Esophagus muscularis mucosa (tissue), 4 donors: ENCODE data around the gene CUBN. TPM values are rescaled to one million over a fixed set of nuclear protein-coding genes. Genes with fewer than 3 reads are reported as not detected.

ENCODE experiments used
- DNase-seq: peaks from one replicate; pipeline ENCODE4 v3.0.0-alpha.2; 2017; ENCODE audit errors: extremely low spot score
- H3K27ac ChIP-seq, 4 donors: fragments of 200-600 bp; sonication (generic); replicated peaks in 1 of 4; 1 replicate in 3 of 4; 2 replicates in 1 of 4; pipeline ENCODE4 v1.5.1; 2016 to 2019; ENCODE audit warnings: mild to moderate bottlenecking in 1 of 4
- H3K27me3 ChIP-seq, 4 donors: fragments of 200-600 bp; sonication (generic); one replicate each; pipeline versions ENCODE4 v1.5.1 to v1.6.0; 2016 to 2019
- H3K36me3 ChIP-seq, 4 donors: fragments of 200-600 bp; sonication (generic); one replicate each; pipeline ENCODE4 v1.5.1; 2016 to 2019
- H3K4me1 ChIP-seq, 4 donors: fragments of 200-600 bp; sonication (generic); one replicate each; pipeline ENCODE4 v1.5.1; 2016 to 2019
- H3K4me3 ChIP-seq, 4 donors: fragments of 200-600 bp; sonication (generic); 1 replicate in 2 of 4; 2 replicates in 2 of 4; pipeline ENCODE4 v1.5.1; 2016 to 2019; ENCODE audit warnings: mild to moderate bottlenecking in 4 of 4, moderate library complexity in 1 of 4
- H3K9me3 ChIP-seq, 4 donors: fragments of 200-600 bp; sonication (generic); 1 replicate in 3 of 4; 2 replicates in 1 of 4; pipeline ENCODE4 v1.5.1; 2016 to 2019
- EP300 ChIP-seq: sonication (generic); formaldehyde crosslinking; IDR thresholded peaks from one replicate; pipeline ENCODE4 v1.6.1; 2017; ENCODE audit warnings: antibody characterized with exemption
- POLR2A ChIP-seq: fragments of 450-650 bp; IDR thresholded peaks from one replicate; pipeline ENCODE4 v1.6.1; 2017; ENCODE audit warnings: antibody characterized with exemption, moderate library complexity, mild to moderate bottlenecking, low read depth
- POLR2AphosphoS5 ChIP-seq, 2 donors: sonication (generic); formaldehyde crosslinking; IDR thresholded peaks; one replicate each; pipeline ENCODE4 v1.6.1; 2017; ENCODE audit warnings: antibody characterized with exemption in 2 of 2
- WGBS: methylation state at CpG from one replicate; pipeline ENCODE4 v1.1.5; 2018; 5-methylcytosine and 5-hydroxymethylcytosine counted together
- intact Hi-C: fragments of 100-400 bp; cut with DNase I; formaldehyde crosslinking; loops from one replicate; pipeline ENCODE4 v1.15.1; 2023
- total RNA-seq, 4 donors: library from RNA; depleted of rRNA; stranded (reverse); fragments of >200 nt; gene quantifications; one replicate each; pipeline versions ENCODE4 v1.1.0 to v1.2.1, GENCODE V29; 2016
- TF ChIP-seq, protein P1 (sequence below), 3 experiments: fragments of 200-600 bp in 2 of 3; fragments of 450-650 bp in 1 of 3; sonication (generic) in 2 of 3; IDR thresholded peaks; one replicate each; pipeline ENCODE4 v1.5.1; 2017 to 2019; ENCODE audit warnings: antibody characterized with exemption in 3 of 3, mild to moderate bottlenecking in 2 of 3, moderate library complexity in 1 of 3

Gene CUBN
- total RNA-seq, 4 donors from 2014 or later, result 1.3 to 4.6 (median 2.3) TPM

DNA sequence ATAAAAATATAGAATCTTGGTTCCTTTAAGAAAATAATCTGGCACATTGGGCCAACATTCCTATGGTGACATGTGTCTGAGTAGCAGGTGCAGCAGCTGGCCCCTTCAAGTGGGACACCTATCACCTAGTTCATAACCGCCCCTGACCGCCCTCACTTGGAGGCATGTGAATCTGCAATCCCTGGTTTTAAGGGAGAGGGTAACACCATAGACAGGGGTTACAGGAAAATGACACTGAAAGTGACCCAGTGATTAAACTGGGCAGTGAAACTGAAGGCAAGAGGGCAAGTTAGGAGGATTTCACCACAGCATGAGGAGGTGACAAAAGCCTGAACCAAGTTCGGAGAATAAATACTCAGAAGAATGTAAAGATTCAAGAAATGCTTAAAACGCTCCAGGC is 313.4 kb downstream of the CUBN start:
- no peak for DNase-seq
- no peak for TF ChIP-seq EP300
- TF ChIP-seq POLR2A, result no peak
- no peak for TF ChIP-seq POLR2AphosphoS5 (IDR thresholded peaks at IDR 0.05)
- TF ChIP-seq, protein P1, sequence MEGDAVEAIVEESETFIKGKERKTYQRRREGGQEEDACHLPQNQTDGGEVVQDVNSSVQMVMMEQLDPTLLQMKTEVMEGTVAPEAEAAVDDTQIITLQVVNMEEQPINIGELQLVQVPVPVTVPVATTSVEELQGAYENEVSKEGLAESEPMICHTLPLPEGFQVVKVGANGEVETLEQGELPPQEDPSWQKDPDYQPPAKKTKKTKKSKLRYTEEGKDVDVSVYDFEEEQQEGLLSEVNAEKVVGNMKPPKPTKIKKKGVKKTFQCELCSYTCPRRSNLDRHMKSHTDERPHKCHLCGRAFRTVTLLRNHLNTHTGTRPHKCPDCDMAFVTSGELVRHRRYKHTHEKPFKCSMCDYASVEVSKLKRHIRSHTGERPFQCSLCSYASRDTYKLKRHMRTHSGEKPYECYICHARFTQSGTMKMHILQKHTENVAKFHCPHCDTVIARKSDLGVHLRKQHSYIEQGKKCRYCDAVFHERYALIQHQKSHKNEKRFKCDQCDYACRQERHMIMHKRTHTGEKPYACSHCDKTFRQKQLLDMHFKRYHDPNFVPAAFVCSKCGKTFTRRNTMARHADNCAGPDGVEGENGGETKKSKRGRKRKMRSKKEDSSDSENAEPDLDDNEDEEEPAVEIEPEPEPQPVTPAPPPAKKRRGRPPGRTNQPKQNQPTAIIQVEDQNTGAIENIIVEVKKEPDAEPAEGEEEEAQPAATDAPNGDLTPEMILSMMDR (IDR thresholded peaks at IDR 0.05), result no peak
- no peaks in the 10 kb centered on the region for H3K9me3 ChIP-seq
- intact Hi-C loops, result no loop called here
- no peaks in the 10 kb centered on the region for H3K27me3 ChIP-seq
- peaks cover 0 to 3% (median 0%) of the 10 kb centered on the region in 4 donors for H3K36me3 ChIP-seq
- peak overlapping the region; percentile 70 to 88 (median 83) for H3K4me3 ChIP-seq
- peak overlapping the region in 2 of 4 donors; percentile 80 to 97 for H3K27ac ChIP-seq
- H3K4me1 ChIP-seq, result peaks cover 24 to 59% (median 48%) of the 10 kb centered on the region in 4 donors
- WGBS, result 54% methylated on average over 4 of the region's 4 CpGs

- peaks cover 0 to 3% (median 0%) of the 10 kb centered on the region in 4 donors for H3K36me3 ChIP-seq
- intact Hi-C loops, result no loop called here
- WGBS, result 96% methylated on average over 3 of the region's 3 CpGs
Measured at GRCh38 chr10:16814012-16814411, 315.6 kb downstream of the CUBN start.

GRCh38 chr10:16812676-16813075 is 316.9 kb downstream of the CUBN start:
- H3K27me3 ChIP-seq, result no peaks in the 10 kb centered on the region
- H3K36me3 ChIP-seq, result peaks cover 0 to 3% (median 0%) of the 10 kb centered on the region in 4 donors
- peaks cover 24 to 64% (median 45%) of the 10 kb centered on the region in 4 donors for H3K4me1 ChIP-seq
- intact Hi-C loops, result no loop called here
- no peak overlapping the region for H3K27ac ChIP-seq
- 56% methylated on average over 4 of the region's 4 CpGs for WGBS
- H3K9me3 ChIP-seq, result no peaks in the 10 kb centered on the region
- DNase-seq, result no peak
- TF ChIP-seq, protein P1 (IDR thresholded peaks at IDR 0.05), result no peak
- no peak overlapping the region for H3K4me3 ChIP-seq

More at GRCh38 chr10:16814012-16814411, 315.6 kb downstream of the CUBN start:
- no peak for DNase-seq
- Histone ChIP-seq H3K9me3 (no peaks in the 10 kb centered on the region), H3K27me3 (no peaks in the 10 kb centered on the region), H3K4me3 (no peak overlapping the region), H3K4me1 (peaks cover 24 to 69% (median 53%) of the 10 kb centered on the region in 4 donors), H3K27ac (no peak overlapping the region)
- TF ChIP-seq EP300 (no peak), POLR2A (no peak), POLR2AphosphoS5 (IDR thresholded peaks at IDR 0.05) (no peak)
- TF ChIP-seq, protein P1 (IDR thresholded peaks at IDR 0.05), result no peak

- no peaks in the 10 kb centered on the region for H3K9me3 ChIP-seq
- peaks cover 0 to 5% (median 1%) of the 10 kb centered on the region in 4 donors for H3K36me3 ChIP-seq
- TF ChIP-seq POLR2A, result no peak
- TF ChIP-seq EP300, result no peak
- no peak for TF ChIP-seq POLR2AphosphoS5 (IDR thresholded peaks at IDR 0.05)
- TF ChIP-seq, protein P1 (IDR thresholded peaks at IDR 0.05), result no peak
- H3K4me3 ChIP-seq, result no peak overlapping the region
- H3K4me1 ChIP-seq, result peaks cover 24 to 61% (median 44%) of the 10 kb centered on the region in 4 donors
- 75% methylated on average over 6 of the region's 6 CpGs for WGBS
- H3K27me3 ChIP-seq, result no peaks in the 10 kb centered on the region
- no peak overlapping the region for H3K27ac ChIP-seq
- DNase-seq, result no peak
- intact Hi-C loops, result no loop called here
Measured at GRCh38 chr10:16811765-16812164, 317.8 kb downstream of the CUBN start.

GRCh38 chr10:16811292-16811691 is 318.3 kb downstream of the CUBN start:
- peaks cover 20 to 57% (median 40%) of the 10 kb centered on the region in 4 donors for H3K4me1 ChIP-seq
- H3K27me3 ChIP-seq, result no peaks in the 10 kb centered on the region
- intact Hi-C loops, result no loop called here
- no peak overlapping the region for H3K4me3 ChIP-seq
- no peak overlapping the region for H3K27ac ChIP-seq
- no peak for TF ChIP-seq EP300
- TF ChIP-seq, protein P1 (IDR thresholded peaks at IDR 0.05), result no peak
- no peak for DNase-seq
- peaks cover 0 to 5% (median 1%) of the 10 kb centered on the region in 4 donors for H3K36me3 ChIP-seq
- 82% methylated on average over 3 of the region's 3 CpGs for WGBS
- no peaks in the 10 kb centered on the region for H3K9me3 ChIP-seq
